Transverse colon (tissue), 4 donors: ENCODE data around the gene AGPAT3. TPM values are rescaled to one million over a fixed set of nuclear protein-coding genes. Genes with fewer than 3 reads are reported as not detected.

Source experiments
- DNase-seq: peaks from one replicate; pipeline ENCODE4 v3.0.0-alpha.2; 2019
- H3K27ac ChIP-seq, 4 donors: fragments of 200-600 bp; sonication (generic); 2 replicates each; pipeline ENCODE4 v1.5.1; 2016 to 2018; ENCODE audit warnings: inconsistent platforms in 4 of 4
- H3K27me3 ChIP-seq: fragments of 200-600 bp; sonication (generic); 2 replicates; pipeline ENCODE4 v1.5.1; 2017; ENCODE audit warnings: inconsistent platforms
- H3K36me3 ChIP-seq, 4 donors: fragments of 200-600 bp; sonication (generic); 2 replicates each; pipeline ENCODE4 v1.5.1; 2017 to 2019; ENCODE audit warnings: inconsistent platforms in 4 of 4
- H3K4me1 ChIP-seq, 4 donors: fragments of 200-600 bp; sonication (generic); 2 replicates each; pipeline ENCODE4 v1.5.1; 2017 to 2020; ENCODE audit warnings: inconsistent platforms in 4 of 4
- H3K4me3 ChIP-seq, 4 donors: fragments of 200-600 bp; sonication (generic); 1 replicate in 1 of 4; 2 replicates in 3 of 4; pipeline versions ENCODE4 v1.5.1 to v1.6.1; 2017 to 2019; ENCODE audit warnings: inconsistent platforms in 4 of 4
- H3K9me3 ChIP-seq, 2 donors: fragments of 200-600 bp; sonication (generic); 2 replicates each; pipeline ENCODE4 v1.5.1; 2017 to 2019; ENCODE audit warnings: inconsistent platforms in 2 of 2
- EP300 ChIP-seq: sonication (generic); formaldehyde crosslinking; IDR thresholded peaks from one replicate; pipeline ENCODE4 v1.6.1; 2017; ENCODE audit warnings: antibody characterized with exemption, low read depth
- POLR2A ChIP-seq: fragments of 450-650 bp; IDR thresholded peaks from one replicate; pipeline ENCODE4 v1.6.1; 2016; ENCODE audit warnings: antibody characterized with exemption, mild to moderate bottlenecking, moderate library complexity
- POLR2AphosphoS5 ChIP-seq, 3 donors: sonication (generic); formaldehyde crosslinking; IDR thresholded peaks; one replicate each; pipeline ENCODE4 v1.6.1; 2016; ENCODE audit warnings: antibody characterized with exemption in 3 of 3
- WGBS, 2 donors: methylation state at CpG; one replicate each; pipeline ENCODE4 v1.1.5; 2018; ENCODE audit warnings: low coverage in 1 of 2; 5-methylcytosine and 5-hydroxymethylcytosine counted together
- in situ Hi-C, 4 donors: fragments of 200-750 bp; cut with MboI; loops; one replicate each; pipeline versions ENCODE4 v1.15.0 to v1.15.1; 2017; ENCODE audit warnings: low sequenced_read_pairs in 3 of 4, low pct_ligation_motif_present in 1 of 4, low pct_unique_long_range_greater_than_20kb in 1 of 4
- intact Hi-C: fragments of 100-400 bp; cut with DNase I; formaldehyde crosslinking; loops from one replicate; pipeline ENCODE4 v1.15.1; 2023; ENCODE audit warnings: low total_unique reads
- total RNA-seq, 4 donors: library from RNA; depleted of rRNA; stranded (reverse); fragments of >200 nt; gene quantifications; one replicate each; pipeline ENCODE4 v1.1.0, GENCODE V29; 2016
- TF ChIP-seq, protein P1 (sequence below), 5 experiments: fragments of 200-600 bp in 3 of 5; fragments of 450-650 bp in 2 of 5; sonication (generic) in 3 of 5; IDR thresholded peaks; 1 replicate in 2 of 5; 2 replicates in 3 of 5; pipeline ENCODE4 v1.5.1; 2016 to 2017; ENCODE audit warnings: antibody characterized with exemption in 5 of 5, inconsistent platforms in 3 of 5, mild to moderate bottlenecking in 2 of 5, moderate library complexity in 1 of 5

The AGPAT3 gene
- total RNA-seq, 4 donors from 2014 or later, result 59.9 to 116 (median 85.3) TPM

DNA sequence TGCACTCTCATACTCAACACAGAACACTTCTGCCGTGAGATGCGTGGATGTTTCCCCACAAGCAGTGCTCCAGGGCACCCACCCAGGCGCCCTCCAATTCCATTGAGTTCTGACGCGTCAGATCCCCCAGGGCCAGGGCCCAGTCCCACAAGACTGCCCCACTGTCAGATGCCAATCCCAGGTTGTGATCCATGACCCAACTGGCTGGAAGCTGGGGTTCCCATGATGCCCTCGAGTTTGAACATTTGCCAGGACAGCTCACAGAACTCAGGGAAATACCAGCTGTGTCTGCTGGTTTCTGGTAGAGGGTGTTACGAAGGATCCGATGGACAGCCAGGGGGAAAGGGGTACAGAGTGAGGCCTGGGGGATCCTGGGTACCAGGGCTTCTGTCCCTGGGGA, 58.4 kb downstream of the AGPAT3 start:
- intact Hi-C loops (no loop called here), in situ Hi-C loops (no loop called here)
- H3K4me3 ChIP-seq, result no peak overlapping the region
- TF ChIP-seq POLR2AphosphoS5 (IDR thresholded peaks at IDR 0.05) (no peak), POLR2A (no peak), EP300 (no peak)
- TF ChIP-seq, protein P1, sequence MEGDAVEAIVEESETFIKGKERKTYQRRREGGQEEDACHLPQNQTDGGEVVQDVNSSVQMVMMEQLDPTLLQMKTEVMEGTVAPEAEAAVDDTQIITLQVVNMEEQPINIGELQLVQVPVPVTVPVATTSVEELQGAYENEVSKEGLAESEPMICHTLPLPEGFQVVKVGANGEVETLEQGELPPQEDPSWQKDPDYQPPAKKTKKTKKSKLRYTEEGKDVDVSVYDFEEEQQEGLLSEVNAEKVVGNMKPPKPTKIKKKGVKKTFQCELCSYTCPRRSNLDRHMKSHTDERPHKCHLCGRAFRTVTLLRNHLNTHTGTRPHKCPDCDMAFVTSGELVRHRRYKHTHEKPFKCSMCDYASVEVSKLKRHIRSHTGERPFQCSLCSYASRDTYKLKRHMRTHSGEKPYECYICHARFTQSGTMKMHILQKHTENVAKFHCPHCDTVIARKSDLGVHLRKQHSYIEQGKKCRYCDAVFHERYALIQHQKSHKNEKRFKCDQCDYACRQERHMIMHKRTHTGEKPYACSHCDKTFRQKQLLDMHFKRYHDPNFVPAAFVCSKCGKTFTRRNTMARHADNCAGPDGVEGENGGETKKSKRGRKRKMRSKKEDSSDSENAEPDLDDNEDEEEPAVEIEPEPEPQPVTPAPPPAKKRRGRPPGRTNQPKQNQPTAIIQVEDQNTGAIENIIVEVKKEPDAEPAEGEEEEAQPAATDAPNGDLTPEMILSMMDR (IDR thresholded peaks at IDR 0.05), result no peak
- H3K4me1 ChIP-seq, result peaks cover 6 to 40% (median 30%) of the 10 kb centered on the region in 4 donors
- no peaks in the 10 kb centered on the region for H3K9me3 ChIP-seq
- 76% methylated on average over 8 of the region's 8 CpGs; no CpG with 5 or more reads in 1 of the 2 donors for WGBS, 2 donors
- H3K27me3 ChIP-seq, result no peaks in the 10 kb centered on the region
- no peaks in the 10 kb centered on the region for H3K36me3 ChIP-seq
- no peak for DNase-seq
- H3K27ac ChIP-seq, result no peak overlapping the region

DNA sequence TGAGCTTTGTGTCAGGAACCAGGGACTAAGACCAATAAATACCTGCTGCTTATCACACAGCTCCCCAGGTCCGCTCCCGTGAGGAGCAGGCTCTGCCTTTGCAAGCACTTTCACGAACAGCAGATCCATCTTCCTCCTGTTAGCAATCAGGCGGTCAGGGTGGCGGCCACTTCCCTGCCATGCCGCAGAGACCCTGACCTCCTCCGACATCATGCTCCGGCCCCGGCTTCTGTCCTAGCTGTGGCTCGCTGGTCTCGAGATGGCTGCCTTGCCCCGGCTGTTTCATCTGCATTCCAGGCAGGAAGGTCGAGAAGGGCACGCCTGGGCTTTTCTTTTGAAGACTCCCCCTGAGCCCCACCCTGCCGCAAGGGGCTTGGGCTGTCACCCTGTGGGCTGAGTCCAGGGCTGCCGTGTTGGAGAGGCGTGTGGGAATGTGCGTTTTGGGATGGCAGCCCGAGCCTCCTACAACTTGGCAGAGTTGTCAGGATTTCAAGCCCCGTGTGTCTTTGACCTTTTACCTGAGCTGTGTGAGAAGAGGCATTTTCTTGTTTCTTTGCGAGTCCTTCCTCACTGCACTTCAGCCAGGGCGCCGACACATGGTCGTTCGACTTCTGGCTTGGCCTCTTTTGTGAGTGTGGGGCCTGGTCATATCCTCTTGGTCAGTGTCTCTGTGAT, 59.5 kb downstream of the AGPAT3 start:
- no peaks in the 10 kb centered on the region for H3K9me3 ChIP-seq
- TF ChIP-seq POLR2AphosphoS5 (IDR thresholded peaks at IDR 0.05) (no peak), POLR2A (no peak), EP300 (no peak)
- TF ChIP-seq, protein P1 (IDR thresholded peaks at IDR 0.05), result no peak
- DNase-seq, result no peak
- peaks cover 6 to 47% (median 30%) of the 10 kb centered on the region in 4 donors for H3K4me1 ChIP-seq
- WGBS, 2 donors, result 47 to 79% methylated on average over 3 to 25 of the region's 25 CpGs
- intact Hi-C loops (no loop called here), in situ Hi-C loops (loop anchor here in 2 of 4 donors (25.0 kb wide), 2 partner anchors 87 to 112 kb away; no protein-coding TSS in a partner anchor)
- no peak overlapping the region for H3K4me3 ChIP-seq
- H3K27me3 ChIP-seq, result no peaks in the 10 kb centered on the region
- H3K27ac ChIP-seq, result peak overlapping the region; percentile 21 to 48 (median 32)
- no peaks in the 10 kb centered on the region for H3K36me3 ChIP-seq

DNA sequence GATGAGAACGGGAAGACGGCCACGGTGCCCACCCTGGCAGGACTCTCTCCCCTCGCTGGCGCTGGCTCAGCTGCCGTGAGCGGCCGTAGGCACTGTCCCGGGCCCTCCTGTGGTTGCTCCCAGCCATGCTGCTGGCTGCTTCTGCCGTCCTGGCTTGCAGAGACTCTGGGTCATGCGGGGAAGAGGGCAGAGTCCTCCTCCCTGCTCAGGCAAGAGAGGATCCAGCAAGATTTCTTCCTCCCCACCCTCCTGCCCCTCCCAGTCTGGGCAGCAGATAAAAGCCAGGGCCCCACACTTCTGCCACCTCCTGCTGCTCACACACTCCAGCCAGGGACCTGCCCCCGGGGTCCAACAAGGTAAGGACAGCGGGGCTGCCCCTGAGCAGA, 60.1 kb downstream of the AGPAT3 start:
- Histone ChIP-seq H3K9me3 (no peaks in the 10 kb centered on the region), H3K36me3 (no peaks in the 10 kb centered on the region), H3K4me3 (no peak overlapping the region), H3K4me1 (peaks cover 6 to 47% (median 30%) of the 10 kb centered on the region in 4 donors), H3K27me3 (no peaks in the 10 kb centered on the region), H3K27ac (peak overlapping the region; percentile 21 to 48 (median 32))
- intact Hi-C loops, result no loop called here
- DNase-seq, result peak; percentile 71
- TF ChIP-seq, protein P1 (IDR thresholded peaks at IDR 0.05), result peak in 3 of 5 experiments; percentile 15 to 55 (median 20)
- TF ChIP-seq POLR2A, result no peak
- WGBS, 2 donors, result 17 to 63% methylated on average over 1 to 11 of the region's 13 CpGs
- in situ Hi-C loops, result loop anchor here in 2 of 4 donors (25.0 kb wide), 2 partner anchors 88 to 113 kb away; no protein-coding TSS in a partner anchor

DNA sequence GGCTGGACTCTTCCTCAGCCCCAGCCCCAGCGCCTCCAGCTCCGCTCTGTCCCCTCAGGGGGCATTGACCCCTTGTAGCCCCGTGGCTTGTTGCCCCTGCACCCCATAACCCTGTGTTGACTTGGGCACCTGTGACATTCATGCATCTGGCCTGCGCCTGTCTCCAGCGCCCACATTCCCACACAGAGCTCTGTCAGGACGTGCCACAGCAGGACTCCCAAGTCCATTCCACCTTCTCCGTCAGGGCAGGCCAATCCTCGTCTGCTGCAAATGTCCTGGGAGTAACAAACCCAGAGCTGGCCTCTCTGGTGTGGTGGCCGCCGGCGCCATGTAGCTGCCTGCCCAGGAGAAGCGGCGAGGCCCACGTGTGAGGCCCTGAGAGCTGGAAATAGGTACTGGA, 60.6 kb downstream of the AGPAT3 start:
- no peaks in the 10 kb centered on the region for H3K9me3 ChIP-seq
- intact Hi-C loops (no loop called here), in situ Hi-C loops (loop anchor here in 2 of 4 donors (25.0 kb wide), 2 partner anchors 88 to 113 kb away; no protein-coding TSS in a partner anchor)
- TF ChIP-seq POLR2AphosphoS5 (IDR thresholded peaks at IDR 0.05), result no peak
- TF ChIP-seq, protein P1 (IDR thresholded peaks at IDR 0.05), result no peak
- no peak for TF ChIP-seq POLR2A
- no peak for TF ChIP-seq EP300
- DNase-seq, result no peak
- H3K36me3 ChIP-seq, result no peaks in the 10 kb centered on the region
- H3K4me1 ChIP-seq, result peaks cover 6 to 47% (median 30%) of the 10 kb centered on the region in 4 donors
- peak overlapping the region in 3 of 4 donors; percentile 29 to 48 (median 34) for H3K27ac ChIP-seq
- H3K27me3 ChIP-seq, result no peaks in the 10 kb centered on the region
- H3K4me3 ChIP-seq, result no peak overlapping the region
- 90% methylated on average over 14 of the region's 14 CpGs; no CpG with 5 or more reads in 1 of the 2 donors for WGBS, 2 donors
